Bone marrow (tissue), 2 donors: Measurements from ENCODE around the gene CCDC152.
"Not testable (repeated sequence)": the region's sequence is repeated elsewhere in the genome, so short reads cannot be mapped to it uniquely, and the experiment has no call there.

ENCODE experiments used
- DNase-seq, 2 donors: peaks; one replicate each; lab custom pipeline; 2025; lab: John Stamatoyannopoulos, UW

The CCDC152 gene

DNA sequence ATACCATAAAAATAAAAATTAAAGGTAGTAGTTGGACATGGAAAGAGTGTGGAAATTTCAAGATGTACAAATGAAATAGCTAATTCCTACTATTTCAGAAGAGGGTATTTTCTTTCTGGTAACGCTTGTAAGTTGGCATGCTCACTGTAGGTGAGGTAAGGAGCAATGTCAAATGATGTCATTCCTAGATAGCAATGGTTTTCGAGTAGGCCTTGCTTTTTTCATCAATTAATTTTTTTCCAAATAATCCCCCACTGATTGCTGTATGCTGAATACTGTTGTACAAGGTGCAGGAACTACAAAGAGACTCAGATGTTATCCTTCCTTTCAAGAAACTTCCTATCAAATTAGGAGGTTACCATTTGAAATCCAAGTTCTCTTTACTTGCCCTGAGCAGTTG, 56.0 kb downstream of the CCDC152 start:
- DNase-seq: no peak

GRCh38 chr5:42813533-42813932, 56.9 kb downstream of the CCDC152 start:
- no peak for DNase-seq

GRCh38 chr5:42816546-42816945, 59.9 kb downstream of the CCDC152 start:
- DNase-seq: not testable (repeated sequence)

DNA sequence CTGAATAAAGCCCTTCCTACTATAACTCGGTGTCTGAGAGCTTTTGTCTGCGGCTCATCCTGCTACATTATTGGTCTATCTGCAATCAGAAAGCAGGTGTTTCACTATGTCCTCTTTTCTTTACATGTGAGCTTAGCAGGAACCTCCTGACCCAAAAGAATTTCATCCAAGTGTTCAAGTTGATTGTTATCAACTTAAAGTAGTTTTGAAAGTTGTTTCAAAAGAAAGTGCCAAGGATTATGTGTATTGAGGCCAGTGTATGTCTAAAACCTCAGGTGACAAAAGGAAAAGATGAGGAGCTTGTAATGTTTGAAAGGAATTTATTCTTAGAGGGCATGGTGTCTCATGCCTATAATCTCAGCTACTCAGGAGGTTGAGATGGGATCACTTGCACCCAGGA, 63.1 kb downstream of the CCDC152 start:
- no peak for DNase-seq

- no peak for DNase-seq
Measured at GRCh38 chr5:42822548-42822947, 65.9 kb downstream of the CCDC152 start.

- DNase-seq: no peak
Measured at GRCh38 chr5:42824347-42824976, 67.8 kb downstream of the CCDC152 start.

DNA sequence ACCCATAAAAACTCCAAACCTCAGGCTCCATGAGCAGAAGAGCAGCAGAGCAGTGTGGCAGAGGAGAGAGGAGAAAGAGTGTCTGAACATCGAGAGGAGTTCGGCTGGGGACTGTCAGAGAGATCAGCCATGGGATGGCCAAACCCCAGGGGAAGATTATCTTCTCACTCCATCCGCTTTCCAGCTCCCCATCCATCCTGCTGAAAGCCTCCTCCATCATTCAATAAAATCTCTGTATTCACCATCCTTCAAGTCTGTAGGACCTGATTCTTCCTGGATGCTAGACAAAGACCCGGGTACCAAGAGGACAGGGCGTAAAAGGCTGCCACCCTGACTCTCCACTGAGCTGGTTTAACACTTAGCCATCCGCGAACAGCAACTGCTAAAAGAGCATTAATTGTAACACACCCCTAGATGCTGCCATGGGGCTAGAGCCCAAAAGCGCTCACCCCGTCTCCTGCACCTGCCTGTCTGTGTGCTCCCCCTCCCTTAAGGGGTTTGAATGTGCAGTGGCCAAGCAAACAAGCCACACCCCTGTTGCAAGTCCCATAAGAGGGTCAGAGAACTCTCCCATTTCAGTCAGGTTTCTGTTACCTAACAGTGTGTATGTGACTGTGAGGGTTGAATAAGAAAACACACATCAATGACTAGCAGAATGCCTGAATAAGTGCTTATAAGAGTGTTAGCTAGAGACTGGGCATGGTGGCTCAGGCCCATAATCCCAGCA, 69.0 kb downstream of the CCDC152 start:
- DNase-seq: no peak

GRCh38 chr5:42826757-42827515, 70.3 kb downstream of the CCDC152 start:
- no peak for DNase-seq

GRCh38 chr5:42828671-42829070, 72.1 kb downstream of the CCDC152 start:
- DNase-seq: no peak

- DNase-seq: no peak
Measured at GRCh38 chr5:42830924-42831323, 74.3 kb downstream of the CCDC152 start.

DNA sequence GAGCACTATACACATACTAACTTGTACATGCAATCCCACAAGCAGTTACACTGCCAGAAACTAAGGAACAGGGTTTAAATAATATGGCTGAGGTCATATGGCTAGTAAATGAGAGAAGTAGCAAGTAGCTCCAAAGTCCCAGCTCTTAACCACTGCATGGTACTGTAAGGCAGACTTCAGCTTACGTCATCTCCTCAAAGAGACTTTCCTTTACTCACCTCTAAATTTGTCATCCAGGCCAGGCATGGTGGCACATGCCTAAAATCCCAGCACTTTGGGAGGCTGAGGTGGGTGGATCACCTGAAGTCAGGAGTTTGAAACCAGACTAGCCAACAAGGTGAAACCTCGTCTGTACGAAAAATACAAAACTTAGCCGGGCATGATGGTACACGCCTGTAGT, 75.4 kb downstream of the CCDC152 start:
- DNase-seq: no peak

GRCh38 chr5:42836070-42836769, 79.6 kb downstream of the CCDC152 start:
- DNase-seq: no peak

GRCh38 chr5:42837601-42838000, 81.0 kb downstream of the CCDC152 start:
- DNase-seq: no peak

- no peak for DNase-seq
Measured at GRCh38 chr5:42839196-42839595, 82.6 kb downstream of the CCDC152 start.

DNA sequence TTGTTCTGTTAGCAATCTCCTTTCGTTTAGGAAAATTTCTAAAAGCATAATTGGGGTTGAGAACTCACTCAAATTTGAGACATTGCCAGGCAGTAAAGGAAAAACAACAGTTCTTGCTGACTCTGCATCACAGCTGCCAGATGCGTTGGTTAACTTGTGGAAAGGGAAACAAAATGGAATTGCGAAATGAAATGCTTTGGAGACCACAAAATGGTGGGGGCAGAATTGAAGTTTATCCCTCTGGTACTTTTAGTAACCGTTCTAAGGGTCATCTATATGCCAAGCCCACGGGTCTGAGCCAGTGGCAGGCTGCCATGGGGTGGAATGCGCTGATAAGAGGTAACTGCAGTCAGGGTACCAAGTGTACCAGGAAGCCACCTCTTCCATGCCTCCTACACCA, 83.7 kb downstream of the CCDC152 start:
- DNase-seq: no peak

DNA sequence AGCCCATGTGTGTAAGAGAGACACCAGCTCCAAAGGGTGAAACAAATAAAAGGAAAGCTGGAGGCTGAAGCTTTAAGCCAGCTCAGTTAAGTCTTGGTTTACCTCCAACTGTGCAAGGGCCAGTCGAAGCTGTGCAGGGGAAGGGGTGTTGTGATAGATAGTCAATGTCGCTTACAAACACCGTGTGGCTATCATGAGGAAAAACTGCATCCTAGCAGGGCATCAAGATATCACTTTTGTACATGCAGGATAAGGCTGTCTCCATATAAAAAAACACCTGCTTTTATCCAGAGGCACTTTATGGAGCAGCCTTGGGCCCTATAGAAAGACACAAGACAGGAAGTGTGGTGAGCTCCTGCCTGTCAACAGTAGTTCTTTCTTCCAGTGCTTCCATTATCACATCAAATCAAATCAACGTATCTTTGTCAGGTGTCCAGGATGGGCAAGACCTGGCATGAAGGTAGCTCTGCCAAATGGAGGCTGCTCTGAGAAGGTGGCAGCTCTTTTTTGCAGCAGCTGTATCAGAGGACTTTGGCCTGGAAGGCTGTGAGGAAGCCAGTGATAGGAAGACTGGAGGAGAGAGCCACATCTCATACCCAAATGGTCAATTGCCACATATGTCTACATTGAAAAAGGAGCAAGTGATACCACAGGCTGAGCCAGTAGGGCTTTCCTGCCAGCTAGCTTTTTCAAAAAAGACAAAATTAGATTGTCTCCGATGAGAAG, 84.4 kb downstream of the CCDC152 start:
- DNase-seq: no peak

- no peak for DNase-seq
Measured at GRCh38 chr5:42842921-42843641, 86.5 kb downstream of the CCDC152 start.

DNA sequence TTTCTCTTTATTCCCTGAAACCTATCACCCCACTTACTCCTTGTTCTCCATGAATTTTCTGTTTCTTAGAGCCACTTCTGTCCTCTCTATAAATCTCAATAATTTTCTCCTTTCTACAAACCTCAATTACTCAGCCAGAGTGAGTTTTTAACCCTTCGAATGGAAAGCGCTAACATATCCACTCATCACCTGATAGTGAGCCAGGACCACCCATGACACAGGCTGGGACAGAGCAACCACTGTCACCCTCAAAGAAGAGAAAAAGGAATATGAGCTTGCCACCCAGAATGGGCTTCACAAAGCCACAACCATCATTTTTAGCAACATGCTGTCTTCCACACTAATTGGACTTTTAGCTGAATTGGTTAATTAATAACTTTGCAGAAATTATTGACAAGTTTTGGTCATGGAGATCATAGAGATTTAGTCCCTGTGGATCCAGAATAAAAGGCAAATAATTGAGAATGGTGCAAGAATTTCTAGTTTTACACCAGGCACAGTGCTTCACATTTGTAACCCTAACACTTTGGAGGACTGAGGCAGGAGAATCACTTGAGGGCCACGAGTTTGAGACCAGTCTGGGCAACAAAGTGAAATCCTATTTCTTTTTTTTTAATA, 87.2 kb downstream of the CCDC152 start:
- no peak for DNase-seq

DNA sequence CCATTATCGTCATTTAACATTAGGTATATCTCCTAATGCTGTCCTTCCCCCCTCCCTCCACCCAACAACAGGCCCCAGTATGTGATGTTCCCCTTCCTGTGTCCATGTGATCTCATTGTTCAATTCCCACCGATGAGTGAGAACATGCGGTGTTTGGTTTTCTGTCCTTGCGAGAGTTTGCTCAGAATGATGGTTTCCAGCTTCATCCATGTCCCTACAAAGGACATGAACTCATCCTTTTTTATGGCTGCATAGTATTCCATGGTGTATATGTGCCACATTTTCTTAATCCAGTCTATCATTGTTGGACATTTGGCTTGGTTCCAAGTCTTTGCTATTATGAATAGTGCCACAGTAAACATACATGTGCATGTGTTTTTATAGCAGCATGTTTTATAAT, 87.8 kb downstream of the CCDC152 start:
- not testable (repeated sequence) for DNase-seq

GRCh38 chr5:42848545-42848944, 91.9 kb downstream of the CCDC152 start:
- no peak for DNase-seq

DNA sequence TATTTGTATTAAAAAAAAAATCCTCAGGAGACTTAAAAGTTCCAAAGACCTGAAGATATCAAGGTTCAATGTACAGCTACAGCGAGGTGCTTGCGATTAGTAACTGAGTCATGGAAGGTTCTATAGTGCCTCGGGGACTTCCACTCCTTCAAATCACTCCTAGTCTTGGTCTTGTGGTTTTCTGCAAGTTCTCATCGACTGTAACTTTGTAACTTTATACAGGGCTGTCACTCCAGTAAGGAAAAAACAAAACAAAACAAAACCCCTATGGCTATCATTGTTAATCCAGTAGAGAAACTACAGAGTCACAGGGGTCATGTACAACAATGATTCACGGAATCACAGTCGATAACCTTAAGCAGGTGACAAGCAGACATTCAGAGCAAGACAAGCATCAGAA, 94.9 kb downstream of the CCDC152 start:
- no peak for DNase-seq
